ENCODE measurements around the gene ETNK2. TPM values are rescaled to one million over a fixed set of nuclear protein-coding genes. Genes with fewer than 3 reads are reported as not detected.

Gene ETNK2
- total RNA-seq, 6 experiments from 2014 or later, result 30.9 to 231 (median 98.9) TPM

- 78% methylated on average over 4 of the region's 4 CpGs for WGBS (ENCODE audit: insufficient coverage, low coverage, low lambda C conversion rate, missing lambda C conversion rate)
- peak overlapping the region in 1 of 3 donors; percentile 42 for H3K27ac ChIP-seq
- H3K27me3 ChIP-seq, result no peaks in the 10 kb centered on the region
- no peaks in the 10 kb centered on the region for H3K36me3 ChIP-seq
- intact Hi-C loops (cut with DNase I), result no loop called here
- no peak for DNase-seq
- TF ChIP-seq CTCF (IDR thresholded peaks at IDR 0.05) (no peak), POLR2A (IDR thresholded peaks at IDR 0.05) (no peak)
- no peak overlapping the region for H3K4me3 ChIP-seq
- no peak for ATAC-seq
- no peaks in the 10 kb centered on the region for H3K9me3 ChIP-seq
- peaks cover 0 to 20% (median 0%) of the 10 kb centered on the region in 4 donors for H3K4me1 ChIP-seq
These were observed 18.0 kb upstream of the ETNK2 start for GRCh38 chr1:204169858-204170257.

GRCh38 chr1:204167730-204168129 is 15.9 kb upstream of the ETNK2 start:
- no peak for DNase-seq
- TF ChIP-seq POLR2A (IDR thresholded peaks at IDR 0.05) (no peak), CTCF (IDR thresholded peaks at IDR 0.05) (no peak)
- 97% methylated on average over 5 of the region's 5 CpGs for WGBS (ENCODE audit: insufficient coverage, low coverage, low lambda C conversion rate, missing lambda C conversion rate)
- Histone ChIP-seq H3K4me1 (peaks cover 0 to 20% (median 0%) of the 10 kb centered on the region in 4 donors), H3K27me3 (no peaks in the 10 kb centered on the region), H3K4me3 (no peak overlapping the region), H3K36me3 (no peaks in the 10 kb centered on the region), H3K27ac (no peak overlapping the region), H3K9me3 (no peaks in the 10 kb centered on the region)
- intact Hi-C loops (cut with DNase I), result no loop called here
- ATAC-seq, result no peak

- Histone ChIP-seq H3K9me3 (no peaks in the 10 kb centered on the region), H3K36me3 (no peaks in the 10 kb centered on the region), H3K27ac (no peak within 1 kb of the TSS), H3K4me1 (peaks cover 0 to 21% (median 0%) of the 10 kb centered on the region in 4 donors), H3K4me3 (no peak within 1 kb of the TSS), H3K27me3 (no peaks in the 10 kb centered on the region)
- DNase-seq, result no peak
- no peak for ATAC-seq
- intact Hi-C loops (cut with DNase I), result no loop called here
- WGBS (ENCODE audit: insufficient coverage, low coverage, low lambda C conversion rate, missing lambda C conversion rate), result 61% methylated on average over 4 of the region's 5 CpGs
- TF ChIP-seq POLR2A (IDR thresholded peaks at IDR 0.05), result no peak
- no peak for TF ChIP-seq CTCF (IDR thresholded peaks at IDR 0.05)
These were observed 14.4 kb upstream of the ETNK2 start, which contains the start of gene REN for GRCh38 chr1:204166219-204166618. REN (minus strand) TSS chr1:204166337; CDS start chr1:204166293, 44 bp downstream.

GRCh38 chr1:204162494-204163074 is 10.7 kb upstream of the ETNK2 start:
- no peaks in the 10 kb centered on the region for H3K36me3 ChIP-seq
- no peak overlapping the region for H3K4me3 ChIP-seq
- H3K9me3 ChIP-seq, result no peaks in the 10 kb centered on the region
- H3K27me3 ChIP-seq, result no peaks in the 10 kb centered on the region
- H3K27ac ChIP-seq, result no peak overlapping the region
- 13% methylated on average over 6 of the region's 7 CpGs for WGBS (ENCODE audit: insufficient coverage, low coverage, low lambda C conversion rate, missing lambda C conversion rate)
- DNase-seq (peak; percentile 81 to 84 (median 84)), ATAC-seq (peak; percentile 93 to 98 (median 96))
- peak; percentile 99 to 100 (median 100) for TF ChIP-seq CTCF (IDR thresholded peaks at IDR 0.05)
- no peak for TF ChIP-seq POLR2A (IDR thresholded peaks at IDR 0.05)
- intact Hi-C loops (cut with DNase I), result loop anchor here (5.0 kb wide), 3 partner anchors 45 to 205 kb away; no protein-coding TSS in a partner anchor
- H3K4me1 ChIP-seq, result peaks cover 0 to 11% (median 0%) of the 10 kb centered on the region in 4 donors

Data from right lobe of liver (tissue), 6 donors.